ENCODE measurements around the gene CCDC174. TPM values are rescaled to one million over a fixed set of nuclear protein-coding genes. Genes with fewer than 3 reads are reported as not detected.
"Not testable (repeated sequence)": the region's sequence is repeated elsewhere in the genome, so short reads cannot be mapped to it uniquely, and the experiment has no call there.

CCDC174 gene
- total and polyA plus RNA-seq, 3 experiments from 2014 or later, result 16.8 to 34.6 (median 18.2) TPM

DNA sequence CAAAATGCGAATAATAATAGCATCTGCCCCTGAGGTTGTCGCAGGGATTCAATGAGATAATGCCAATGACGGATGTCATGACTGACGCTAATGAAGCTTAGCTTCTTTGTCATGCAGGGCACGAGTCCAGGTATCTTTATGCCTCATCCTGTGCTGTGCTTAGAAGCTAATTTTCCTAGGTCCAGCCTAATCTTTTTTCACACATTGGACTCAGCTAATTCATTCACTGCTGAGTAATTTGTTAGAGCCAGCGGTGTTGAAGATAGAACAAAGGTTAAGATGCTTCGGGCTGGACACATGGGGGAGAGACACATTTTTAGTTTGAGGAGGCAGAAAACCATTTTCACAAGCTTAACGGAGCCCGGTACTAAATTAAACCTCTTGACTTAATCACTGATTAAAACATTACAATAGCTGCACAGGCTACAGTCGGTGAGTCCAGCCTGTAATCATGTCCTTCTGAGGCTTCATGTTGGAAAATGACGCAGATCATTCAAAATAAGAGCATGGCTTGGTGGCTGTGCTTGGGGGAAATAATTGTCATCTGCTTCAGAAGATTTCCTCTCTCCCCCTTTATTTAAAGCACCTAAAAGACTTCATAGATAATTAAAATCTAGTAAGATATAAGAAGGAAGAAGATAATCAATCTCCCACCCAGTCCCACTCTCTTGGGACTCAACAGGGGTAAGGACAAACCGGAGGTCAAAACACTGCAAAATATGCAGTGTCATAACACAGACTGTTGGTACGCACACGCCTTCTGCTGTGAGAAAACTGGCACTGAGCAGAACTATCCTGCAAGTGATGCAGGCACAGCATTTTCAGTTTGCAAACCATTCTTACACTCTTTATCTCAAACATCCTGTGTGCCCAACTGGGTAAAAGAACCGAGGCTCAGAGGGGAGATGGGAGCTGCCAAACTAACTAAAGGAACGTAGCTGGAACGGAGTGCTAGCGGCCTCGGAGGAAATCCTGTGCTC is 3.3 kb upstream of the CCDC174 start:
- no peaks in the 10 kb centered on the region for H3K36me3 ChIP-seq (ENCODE audit: insufficient read depth, low read length)
- POLR2A ChIA-PET, result no interaction called here
- Mint-ChIP-seq H3K27ac (no peak overlapping the region), H3K4me1 (peaks cover 23 to 33% (median 26%) of the 10 kb centered on the region in 3 donors), H3K36me3 (peaks cover 3 to 11% (median 5%) of the 10 kb centered on the region in 3 donors), H3K4me3 (peak overlapping the region in 1 of 7 donors; percentile 18), H3K27me3 (peaks cover 0 to 2% of the 10 kb centered on the region in 2 donors), H3K9me3 (peaks cover 0 to 5% (median 0%) of the 10 kb centered on the region in 5 donors)
- DNase-seq, result no peak
- no peaks in the 10 kb centered on the region for H3K27me3 ChIP-seq (ENCODE audit: insufficient read depth, low read length, poor library complexity, severe bottlenecking)
- peaks cover 21% of the 10 kb centered on the region for H3K4me1 ChIP-seq (ENCODE audit: insufficient read depth, low read length)
- no peak overlapping the region for H3K27ac ChIP-seq (ENCODE audit: low read depth, low read length)
- H3K9me3 ChIP-seq (ENCODE audit: low read length), result no peaks in the 10 kb centered on the region
- CTCF ChIA-PET, result interaction anchor here (1.1 to 1.4 kb wide), 2 partner anchors 16 to 275 kb away, joined by 3 read pairs; no protein-coding TSS in a partner anchor
- H3K4me3 ChIP-seq (ENCODE audit: low read length), result no peak overlapping the region

DNA sequence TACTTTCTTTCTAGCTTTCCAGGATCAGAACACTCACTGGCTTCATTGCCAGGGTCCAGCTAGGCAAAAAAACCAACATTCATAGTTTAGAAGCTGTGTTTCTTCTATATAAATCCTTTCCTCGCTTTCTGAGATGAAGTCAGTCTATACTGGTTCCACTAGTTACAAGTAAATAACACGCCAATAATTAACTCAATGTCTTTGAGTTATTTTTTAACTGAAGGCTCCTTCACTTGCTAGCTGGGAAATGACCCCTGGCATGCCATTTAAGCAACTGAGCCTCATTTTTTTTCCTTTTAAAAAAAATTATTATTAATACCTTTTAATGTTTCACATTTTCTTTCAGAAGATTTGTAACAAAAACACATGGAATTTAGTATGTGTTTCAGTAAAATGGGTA is 2.1 kb upstream of the CCDC174 start:
- no peaks in the 10 kb centered on the region for H3K9me3 ChIP-seq (ENCODE audit: low read length)
- no peaks in the 10 kb centered on the region for H3K36me3 ChIP-seq (ENCODE audit: insufficient read depth, low read length)
- no peak overlapping the region for H3K4me3 ChIP-seq (ENCODE audit: low read length)
- no peak for DNase-seq
- H3K4me1 ChIP-seq (ENCODE audit: insufficient read depth, low read length), result peaks cover 33% of the 10 kb centered on the region
- CTCF ChIA-PET, result interaction anchor here (1.1 to 1.4 kb wide), 2 partner anchors 17 to 274 kb away, joined by 3 read pairs; no protein-coding TSS in a partner anchor
- H3K27me3 Mint-ChIP-seq, result no peaks in the 10 kb centered on the region
- no peaks in the 10 kb centered on the region for H3K27me3 ChIP-seq (ENCODE audit: insufficient read depth, low read length, poor library complexity, severe bottlenecking)
- no peak overlapping the region for H3K27ac ChIP-seq (ENCODE audit: low read depth, low read length)
- POLR2A ChIA-PET, result no interaction called here
- H3K4me3 Mint-ChIP-seq, result peak overlapping the region in 3 of 7 donors; percentile 20 to 68 (median 36)
- H3K4me1 Mint-ChIP-seq, result peaks cover 33 to 43% (median 36%) of the 10 kb centered on the region in 3 donors
- H3K9me3 Mint-ChIP-seq, result peaks cover 0 to 5% (median 0%) of the 10 kb centered on the region in 5 donors
- H3K36me3 Mint-ChIP-seq, result peaks cover 3 to 17% (median 5%) of the 10 kb centered on the region in 3 donors
- no peak overlapping the region for H3K27ac Mint-ChIP-seq

DNA sequence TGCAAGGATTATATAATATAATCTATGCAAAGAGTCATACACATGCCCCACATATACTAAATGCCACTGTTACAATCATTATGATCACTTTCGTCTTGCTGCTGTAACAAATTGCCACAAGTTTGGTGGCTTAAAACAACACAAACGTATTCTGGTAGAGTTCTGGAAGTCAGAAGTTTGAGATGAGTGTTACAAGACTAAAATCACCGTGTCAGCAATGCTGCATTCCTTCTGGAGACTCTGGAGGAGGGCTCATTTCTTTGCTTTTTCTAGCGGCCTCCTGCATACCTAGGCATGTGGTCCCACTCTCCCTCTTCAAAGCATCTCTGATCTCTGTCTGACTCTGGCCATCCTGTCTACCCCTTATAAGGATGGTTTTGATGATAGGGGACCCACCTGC is 1.4 kb upstream of the CCDC174 start:
- Histone ChIP-seq H3K4me3 (ENCODE audit: low read length) (peak overlapping the region; percentile 52), H3K4me1 (ENCODE audit: insufficient read depth, low read length) (peaks cover 33% of the 10 kb centered on the region), H3K27ac (ENCODE audit: low read depth, low read length) (no peak overlapping the region), H3K27me3 (ENCODE audit: insufficient read depth, low read length, poor library complexity, severe bottlenecking) (no peaks in the 10 kb centered on the region), H3K9me3 (ENCODE audit: low read length) (no peaks in the 10 kb centered on the region), H3K36me3 (ENCODE audit: insufficient read depth, low read length) (no peaks in the 10 kb centered on the region)
- ChIA-PET CTCF (interaction anchor here (1.2 to 1.9 kb wide), 4 partner anchors 11 to 273 kb away, joined by 3 to 6 read pairs (median 4); no protein-coding TSS in a partner anchor), POLR2A (interaction anchor here (1.1 to 2.1 kb wide), 4 partner anchors 218 to 471 kb away, joined by 3 to 30 read pairs (median 6); partner anchors contain the start of genes LSM3, NR2C2 and XPC)
- H3K9me3 Mint-ChIP-seq, result peaks cover 0 to 5% (median 0%) of the 10 kb centered on the region in 5 donors
- peaks cover 33 to 49% (median 38%) of the 10 kb centered on the region in 3 donors for H3K4me1 Mint-ChIP-seq
- H3K4me3 Mint-ChIP-seq, result peak overlapping the region; percentile 36 to 98 (median 83)
- H3K36me3 Mint-ChIP-seq, result peaks cover 5 to 22% (median 7%) of the 10 kb centered on the region in 3 donors
- no peaks in the 10 kb centered on the region for H3K27me3 Mint-ChIP-seq
- DNase-seq, result no peak
- peak overlapping the region in 4 of 8 donors; percentile 64 to 99 (median 98) for H3K27ac Mint-ChIP-seq

- ChIA-PET POLR2A (interaction anchor here (1.0 to 2.2 kb wide), 5 partner anchors 296 to 1988 kb away, joined by 6 to 30 read pairs (median 8); partner anchors contain the start of genes CHCHD4, LSM3, RAF1 and RBSN), CTCF (interaction anchor here (0.9 to 1.4 kb wide), 4 partner anchors 7 to 756 kb away, joined by 3 to 5 read pairs (median 4); no protein-coding TSS in a partner anchor)
- Histone ChIP-seq H3K4me3 (ENCODE audit: low read length) (peak overlapping the region; percentile 82), H3K4me1 (ENCODE audit: insufficient read depth, low read length) (peaks cover 33% of the 10 kb centered on the region), H3K27ac (ENCODE audit: low read depth, low read length) (peak overlapping the region; percentile 97), H3K36me3 (ENCODE audit: insufficient read depth, low read length) (peaks cover 22% of the 10 kb centered on the region)
- peak overlapping the region; percentile 64 to 100 (median 99) for H3K27ac Mint-ChIP-seq
- DNase-seq; H3K27me3 Mint-ChIP-seq; H3K9me3 ChIP-seq (ENCODE audit: low read length); H3K27me3 ChIP-seq (ENCODE audit: insufficient read depth, low read length, poor library complexity, severe bottlenecking); H3K9me3 Mint-ChIP-seq: not testable (repeated sequence)
- peaks cover 5 to 44% (median 15%) of the 10 kb centered on the region in 3 donors for H3K36me3 Mint-ChIP-seq
- H3K4me1 Mint-ChIP-seq, result peaks cover 43 to 72% (median 60%) of the 10 kb centered on the region in 3 donors
- H3K4me3 Mint-ChIP-seq, result peak overlapping the region; percentile 80 to 98 (median 94)
Measured at GRCh38 chr3:14652360-14652907, 872 bp downstream of the CCDC174 start.

DNA sequence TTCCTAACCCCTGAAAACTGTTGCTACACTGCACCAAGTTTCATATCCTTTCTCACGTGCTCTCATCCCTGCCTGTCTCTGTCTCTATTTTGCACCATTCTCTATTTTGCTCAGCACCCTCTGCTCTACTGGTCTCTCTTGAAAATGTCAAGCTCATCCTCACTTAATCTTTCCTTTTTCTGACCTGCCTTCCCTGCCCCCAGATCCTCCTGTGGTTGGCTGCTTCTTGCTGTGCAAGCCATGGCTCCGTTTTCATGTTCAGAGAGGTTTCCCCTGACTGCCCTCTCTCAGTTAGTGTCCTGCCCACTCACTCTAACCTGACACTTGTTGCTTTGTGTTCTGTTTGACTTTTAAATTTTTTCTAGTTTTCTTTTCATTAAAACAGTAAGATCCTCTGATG is 6.0 kb downstream of the CCDC174 start:
- Mint-ChIP-seq H3K36me3 (peaks cover 0 to 81% (median 24%) of the 10 kb centered on the region in 3 donors), H3K27me3 (no peaks in the 10 kb centered on the region), H3K4me3 (no peak overlapping the region), H3K27ac (peak overlapping the region in 6 of 8 donors; percentile 6 to 57 (median 18)), H3K9me3 (no peaks in the 10 kb centered on the region), H3K4me1 (peaks cover 34 to 53% (median 52%) of the 10 kb centered on the region in 3 donors)
- ChIA-PET POLR2A (no interaction called here), CTCF (no interaction called here)
- Histone ChIP-seq H3K27ac (ENCODE audit: low read depth, low read length) (no peak overlapping the region), H3K27me3 (ENCODE audit: insufficient read depth, low read length, poor library complexity, severe bottlenecking) (no peaks in the 10 kb centered on the region), H3K4me3 (ENCODE audit: low read length) (no peak overlapping the region), H3K4me1 (ENCODE audit: insufficient read depth, low read length) (peaks cover 19% of the 10 kb centered on the region), H3K36me3 (ENCODE audit: insufficient read depth, low read length) (peaks cover 65% of the 10 kb centered on the region), H3K9me3 (ENCODE audit: low read length) (no peaks in the 10 kb centered on the region)
- no peak for DNase-seq

DNA sequence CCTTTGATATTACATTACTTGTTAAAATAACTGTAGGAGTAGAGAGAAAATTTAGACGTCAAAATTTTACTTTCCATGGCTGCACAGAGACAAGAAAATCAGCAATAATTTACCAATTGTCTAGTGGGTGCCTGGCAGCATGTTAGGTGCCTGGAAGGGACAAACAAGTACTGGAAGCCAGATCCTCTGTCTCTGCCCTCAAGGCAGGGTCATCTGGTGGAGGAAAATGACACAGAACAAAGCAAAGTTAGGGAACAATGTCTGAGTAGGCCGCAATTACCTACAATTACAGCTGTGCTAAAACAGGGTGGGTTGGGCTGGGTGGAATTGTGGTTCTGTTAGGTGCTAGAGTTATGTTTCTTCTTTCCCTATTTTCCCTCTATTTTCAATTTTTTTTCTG is 7.4 kb downstream of the CCDC174 start:
- POLR2A ChIA-PET, result no interaction called here
- H3K36me3 Mint-ChIP-seq, result peaks cover 4 to 92% (median 30%) of the 10 kb centered on the region in 3 donors
- no peak overlapping the region for H3K4me3 Mint-ChIP-seq
- Histone ChIP-seq H3K4me1 (ENCODE audit: insufficient read depth, low read length) (peaks cover 5% of the 10 kb centered on the region), H3K36me3 (ENCODE audit: insufficient read depth, low read length) (peaks cover 79% of the 10 kb centered on the region), H3K9me3 (ENCODE audit: low read length) (no peaks in the 10 kb centered on the region), H3K27ac (ENCODE audit: low read depth, low read length) (no peak overlapping the region), H3K27me3 (ENCODE audit: insufficient read depth, low read length, poor library complexity, severe bottlenecking) (no peaks in the 10 kb centered on the region), H3K4me3 (ENCODE audit: low read length) (no peak overlapping the region)
- H3K9me3 Mint-ChIP-seq, result no peaks in the 10 kb centered on the region
- peaks cover 25 to 42% (median 39%) of the 10 kb centered on the region in 3 donors for H3K4me1 Mint-ChIP-seq
- H3K27ac Mint-ChIP-seq, result peak overlapping the region in 2 of 8 donors; percentile 26 to 30
- CTCF ChIA-PET, result interaction anchor here (1.5 kb wide), 1 partner anchor 262 kb away, joined by 3 read pairs; no protein-coding TSS in a partner anchor
- no peaks in the 10 kb centered on the region for H3K27me3 Mint-ChIP-seq
- no peak for DNase-seq

GRCh38 chr3:14660942-14661341 is 9.4 kb downstream of the CCDC174 start:
- H3K27ac Mint-ChIP-seq, result peak overlapping the region in 1 of 8 donors; percentile 8
- Histone ChIP-seq H3K4me3 (ENCODE audit: low read length) (no peak overlapping the region), H3K27me3 (ENCODE audit: insufficient read depth, low read length, poor library complexity, severe bottlenecking) (no peaks in the 10 kb centered on the region), H3K4me1 (ENCODE audit: insufficient read depth, low read length) (no peaks in the 10 kb centered on the region), H3K27ac (ENCODE audit: low read depth, low read length) (no peak overlapping the region), H3K36me3 (ENCODE audit: insufficient read depth, low read length) (peaks cover 88% of the 10 kb centered on the region), H3K9me3 (ENCODE audit: low read length) (no peaks in the 10 kb centered on the region)
- H3K36me3 Mint-ChIP-seq, result peaks cover 9 to 97% (median 26%) of the 10 kb centered on the region in 3 donors
- H3K4me1 Mint-ChIP-seq, result peaks cover 21 to 29% (median 22%) of the 10 kb centered on the region in 3 donors
- no peaks in the 10 kb centered on the region for H3K9me3 Mint-ChIP-seq
- H3K4me3 Mint-ChIP-seq, result no peak overlapping the region
- no peaks in the 10 kb centered on the region for H3K27me3 Mint-ChIP-seq
- CTCF ChIA-PET, result interaction anchor here (1.2 kb wide), 1 partner anchor 10 kb away, joined by 4 read pairs; the partner anchor contains the start of gene CCDC174
- no peak for DNase-seq
- POLR2A ChIA-PET, result no interaction called here
